ENCODE results near the gene PHF20.
"Not testable (repeated sequence)": the region's sequence is repeated elsewhere in the genome, so short reads cannot be mapped to it uniquely, and the experiment has no call there.

PHF20 gene

DNA sequence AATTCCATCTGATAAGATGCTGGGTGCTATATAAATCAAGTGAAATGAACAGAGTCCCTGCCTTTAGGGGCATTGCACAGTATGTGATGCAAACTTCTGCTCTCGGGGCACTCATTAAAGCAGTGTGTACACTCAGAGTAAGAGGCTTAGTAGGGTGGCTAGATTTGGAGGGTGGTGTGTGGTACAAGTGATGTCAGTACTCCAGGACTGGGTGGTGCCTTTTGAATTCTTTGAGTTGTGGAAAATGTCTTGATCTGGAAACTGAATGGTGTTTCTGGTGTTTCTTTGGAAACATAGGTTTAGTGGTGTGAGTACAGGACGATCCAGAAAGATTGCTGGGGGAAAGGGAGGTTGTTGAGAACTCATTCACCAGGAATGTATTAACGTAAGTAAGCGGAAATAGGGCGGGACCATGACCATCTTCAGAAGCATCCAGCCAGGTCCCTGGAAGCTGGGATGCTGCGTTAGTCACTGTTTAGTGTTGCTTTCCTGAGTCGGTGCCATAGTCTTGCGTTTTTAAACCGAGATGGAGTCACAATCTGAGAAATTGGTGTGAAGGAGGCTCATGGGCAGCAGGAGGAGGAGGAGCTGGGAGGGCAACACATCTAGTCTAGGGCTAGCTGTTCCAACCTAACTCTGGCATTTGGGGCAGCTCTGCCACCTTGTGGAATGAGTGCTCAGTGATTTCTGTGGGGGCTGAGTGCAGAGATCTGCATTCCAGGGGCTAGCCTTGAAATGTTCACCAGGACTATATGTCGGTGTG lies 112.1 kb downstream of the PHF20 start:
- Histone ChIP-seq H3K36me3 (ENCODE audit: control insufficient read depth, insufficient read depth, low read length) (0 out of 2 replicates have a peak, but pooled peaks cover 3% of the 10 kb centered on the region), H3K4me3 (ENCODE audit: low read length) (no peak overlapping the region), H3K27me3 (ENCODE audit: control insufficient read depth, insufficient read depth, low read length) (no peaks in the 10 kb centered on the region), H3K9me3 (ENCODE audit: control insufficient read depth, insufficient read depth, low read length) (no peaks in the 10 kb centered on the region), H3K27ac (ENCODE audit: low read length) (no peak overlapping the region), H3K4me1 (ENCODE audit: control insufficient read depth, insufficient read depth, low read length) (peaks cover 2% of the 10 kb centered on the region; the same call in 1 of the 2 replicates)
- DNase-seq (ENCODE audit: low read depth, low spot score) = peak; percentile 43
- no CpG with 5 or more reads among the region's 10 CpGs for WGBS (ENCODE audit: insufficient coverage, insufficient read length)

DNA sequence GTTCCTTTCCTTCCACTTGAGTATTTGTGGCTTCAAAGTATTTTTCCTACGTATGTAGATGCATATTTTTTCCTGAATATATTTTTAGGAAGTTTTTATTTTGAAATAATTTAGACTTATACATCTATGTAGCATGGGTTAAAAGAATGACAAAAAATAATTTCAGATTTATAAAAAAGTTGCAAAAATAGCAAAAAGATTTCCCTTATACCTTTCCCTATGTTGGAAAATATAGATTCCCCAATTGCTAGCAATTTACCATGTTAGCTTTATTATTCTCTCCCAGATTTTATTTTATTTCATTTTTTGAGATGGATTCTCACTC lies 112.7 kb downstream of the PHF20 start:
- no peak for DNase-seq (ENCODE audit: low read depth, low spot score)
- 0 out of 2 replicates have a peak, but pooled peaks cover 3% of the 10 kb centered on the region for H3K36me3 ChIP-seq (ENCODE audit: control insufficient read depth, insufficient read depth, low read length)
- H3K4me1 ChIP-seq (ENCODE audit: control insufficient read depth, insufficient read depth, low read length) = peaks cover 2% of the 10 kb centered on the region; the same call in 1 of the 2 replicates
- no peaks in the 10 kb centered on the region for H3K9me3 ChIP-seq (ENCODE audit: control insufficient read depth, insufficient read depth, low read length)
- H3K27me3 ChIP-seq (ENCODE audit: control insufficient read depth, insufficient read depth, low read length) = no peaks in the 10 kb centered on the region
- no CpG with 5 or more reads among the region's 1 CpG for WGBS (ENCODE audit: insufficient coverage, insufficient read length)
- no peak overlapping the region for H3K4me3 ChIP-seq (ENCODE audit: low read length)
- no peak overlapping the region for H3K27ac ChIP-seq (ENCODE audit: low read length)

DNA sequence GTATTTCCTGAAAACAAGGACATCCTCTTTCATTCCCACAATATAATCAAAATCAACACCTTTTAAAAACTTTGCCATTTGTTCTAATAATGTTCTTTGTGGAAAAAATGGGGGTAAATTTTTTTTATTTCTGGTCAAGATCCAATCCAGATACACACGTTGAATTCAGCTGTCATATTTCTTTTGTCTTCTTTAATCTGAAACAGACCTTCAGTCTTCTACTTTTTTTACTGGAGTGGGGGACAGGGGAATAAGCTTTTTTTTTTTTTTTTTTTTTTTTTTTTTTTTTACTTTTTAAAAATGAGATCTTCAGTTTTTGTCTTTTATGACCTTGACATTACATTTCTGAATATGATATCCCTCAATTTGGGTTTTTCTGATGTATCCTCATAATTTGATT lies 113.4 kb downstream of the PHF20 start:
- H3K9me3 ChIP-seq (ENCODE audit: control insufficient read depth, insufficient read depth, low read length) = no peaks in the 10 kb centered on the region
- H3K27me3 ChIP-seq (ENCODE audit: control insufficient read depth, insufficient read depth, low read length) = no peaks in the 10 kb centered on the region
- DNase-seq (ENCODE audit: low read depth, low spot score) = no peak
- no peak overlapping the region for H3K27ac ChIP-seq (ENCODE audit: low read length)
- 0 out of 2 replicates have a peak, but pooled peaks cover 3% of the 10 kb centered on the region for H3K36me3 ChIP-seq (ENCODE audit: control insufficient read depth, insufficient read depth, low read length)
- H3K4me3 ChIP-seq (ENCODE audit: low read length) = no peak overlapping the region
- no CpG with 5 or more reads among the region's 1 CpG for WGBS (ENCODE audit: insufficient coverage, insufficient read length)
- peaks cover 2% of the 10 kb centered on the region; the same call in 1 of the 2 replicates for H3K4me1 ChIP-seq (ENCODE audit: control insufficient read depth, insufficient read depth, low read length)

DNA sequence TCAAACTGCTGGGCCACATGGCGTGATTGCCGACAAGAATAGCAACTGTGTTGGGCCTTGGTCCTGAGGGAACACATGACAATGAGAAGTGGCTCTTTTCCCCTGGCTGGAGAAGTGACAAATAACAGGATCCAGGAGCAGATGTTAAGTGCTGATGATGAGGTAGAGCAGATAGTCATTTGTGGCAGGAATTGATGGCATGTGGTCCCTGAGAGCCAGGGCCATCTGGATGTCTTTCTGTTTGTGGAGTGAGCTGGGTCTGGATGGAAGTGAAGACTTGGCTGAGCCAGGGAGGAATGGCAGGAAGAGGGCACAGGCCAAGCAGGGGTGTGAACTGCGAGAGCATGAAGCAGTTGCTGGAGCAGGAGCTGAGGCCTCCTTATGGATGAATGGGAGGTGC lies 114.7 kb downstream of the PHF20 start:
- H3K36me3 ChIP-seq (ENCODE audit: control insufficient read depth, insufficient read depth, low read length) = 0 out of 2 replicates have a peak, but pooled peaks cover 3% of the 10 kb centered on the region
- H3K27me3 ChIP-seq (ENCODE audit: control insufficient read depth, insufficient read depth, low read length) = no peaks in the 10 kb centered on the region
- no peak for DNase-seq (ENCODE audit: low read depth, low spot score)
- H3K9me3 ChIP-seq (ENCODE audit: control insufficient read depth, insufficient read depth, low read length) = no peaks in the 10 kb centered on the region
- no peak overlapping the region for H3K27ac ChIP-seq (ENCODE audit: low read length)
- peaks cover 2% of the 10 kb centered on the region; the same call in 1 of the 2 replicates for H3K4me1 ChIP-seq (ENCODE audit: control insufficient read depth, insufficient read depth, low read length)
- no CpG with 5 or more reads among the region's 3 CpGs for WGBS (ENCODE audit: insufficient coverage, insufficient read length)
- H3K4me3 ChIP-seq (ENCODE audit: low read length) = no peak overlapping the region

DNA sequence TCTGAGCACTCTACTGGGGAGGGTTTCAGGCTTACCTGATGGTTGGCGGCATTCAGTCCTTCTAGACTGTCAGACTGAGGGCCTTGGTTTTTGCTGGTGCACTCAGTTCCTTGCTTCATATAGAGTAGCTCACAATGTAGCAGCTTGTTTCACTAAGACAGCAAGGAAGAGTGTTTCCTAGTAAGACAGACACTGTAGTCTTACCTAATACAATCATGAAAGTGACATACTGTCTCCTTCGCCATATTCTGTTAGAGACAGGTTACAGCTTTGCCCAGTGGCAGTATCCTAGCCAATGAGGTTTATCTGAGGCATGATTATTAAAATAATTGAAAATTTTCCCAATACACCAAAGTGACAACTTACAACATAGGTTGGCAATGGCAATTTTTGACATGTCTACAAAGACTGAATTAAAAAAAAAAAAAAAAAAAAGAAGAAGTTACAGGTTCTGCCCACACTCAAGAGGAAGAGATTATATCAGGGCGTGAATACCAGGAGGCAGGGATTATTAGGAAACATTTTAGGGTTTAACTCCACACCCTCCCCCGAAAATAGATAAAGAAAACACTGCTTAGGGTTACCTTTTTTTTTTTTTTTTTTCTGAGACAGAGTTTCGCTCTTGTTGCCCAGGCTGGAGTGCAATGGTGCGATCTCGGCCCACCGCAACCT lies 115.7 kb downstream of the PHF20 start:
- Histone ChIP-seq H3K27ac (ENCODE audit: low read length) (no peak overlapping the region), H3K4me1 (ENCODE audit: control insufficient read depth, insufficient read depth, low read length) (peaks cover 2% of the 10 kb centered on the region; the same call in 1 of the 2 replicates), H3K9me3 (ENCODE audit: control insufficient read depth, insufficient read depth, low read length) (no peaks in the 10 kb centered on the region), H3K27me3 (ENCODE audit: control insufficient read depth, insufficient read depth, low read length) (no peaks in the 10 kb centered on the region), H3K4me3 (ENCODE audit: low read length) (no peak overlapping the region), H3K36me3 (ENCODE audit: control insufficient read depth, insufficient read depth, low read length) (0 out of 2 replicates have a peak, but pooled peaks cover 3% of the 10 kb centered on the region)
- WGBS (ENCODE audit: insufficient coverage, insufficient read length) = no CpG with 5 or more reads among the region's 8 CpGs
- DNase-seq (ENCODE audit: low read depth, low spot score) = no peak

DNA sequence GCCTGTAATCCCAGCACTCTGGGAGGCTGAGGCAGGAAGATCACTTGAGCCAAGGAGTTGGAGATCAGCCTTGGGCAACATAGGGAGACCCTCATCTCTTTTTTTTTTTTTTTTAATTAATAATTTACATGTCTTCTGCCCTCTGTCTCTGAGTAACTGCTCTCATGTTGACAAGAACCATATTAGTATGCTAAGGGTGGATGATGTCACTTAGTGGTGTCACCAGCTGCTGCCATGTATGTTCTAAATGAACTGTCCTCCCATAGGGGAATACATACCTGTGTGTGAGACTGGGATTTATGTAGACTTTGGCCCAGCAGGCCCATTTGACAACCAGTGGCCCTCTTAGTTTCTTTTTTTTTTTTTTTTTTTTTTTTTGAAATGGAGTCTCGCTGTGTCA lies 116.8 kb downstream of the PHF20 start:
- H3K27me3 ChIP-seq (ENCODE audit: control insufficient read depth, insufficient read depth, low read length) = no peaks in the 10 kb centered on the region

DNA sequence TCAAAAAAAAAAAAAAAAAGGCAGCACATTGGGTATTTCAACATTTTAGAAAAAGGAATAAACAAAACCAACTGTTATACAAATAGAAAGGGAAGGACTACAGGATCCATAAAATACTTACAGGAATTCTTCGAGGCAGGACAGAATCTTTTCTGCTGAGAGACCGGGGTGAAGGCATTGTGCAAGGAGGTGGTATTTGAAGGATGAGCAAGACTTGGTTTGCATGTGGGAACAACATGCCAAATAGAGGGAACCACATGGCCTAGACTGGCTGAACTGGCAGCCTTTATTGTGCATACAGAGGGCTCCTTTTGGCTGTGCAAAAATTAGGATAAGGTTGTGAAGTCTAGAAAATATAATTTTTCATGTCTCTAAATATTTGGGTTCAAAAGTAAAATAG lies 119.6 kb downstream of the PHF20 start:
- no peaks in the 10 kb centered on the region for H3K9me3 ChIP-seq (ENCODE audit: control insufficient read depth, insufficient read depth, low read length)
- DNase-seq (ENCODE audit: low read depth, low spot score) = no peak
- no CpG with 5 or more reads among the region's 2 CpGs for WGBS (ENCODE audit: insufficient coverage, insufficient read length)
- 0 out of 2 replicates have a peak, but pooled peaks cover 3% of the 10 kb centered on the region for H3K36me3 ChIP-seq (ENCODE audit: control insufficient read depth, insufficient read depth, low read length)
- H3K4me1 ChIP-seq (ENCODE audit: control insufficient read depth, insufficient read depth, low read length) = no peaks in the 10 kb centered on the region
- no peak overlapping the region for H3K4me3 ChIP-seq (ENCODE audit: low read length)
- H3K27me3 ChIP-seq (ENCODE audit: control insufficient read depth, insufficient read depth, low read length) = no peaks in the 10 kb centered on the region
- H3K27ac ChIP-seq (ENCODE audit: low read length) = no peak overlapping the region

More for the DNA sequence above, 116.8 kb downstream of the PHF20 start:
- no peak overlapping the region for H3K4me3 ChIP-seq (ENCODE audit: low read length)
- no peaks in the 10 kb centered on the region for H3K9me3 ChIP-seq (ENCODE audit: control insufficient read depth, insufficient read depth, low read length)
- 0 out of 2 replicates have a peak, but pooled peaks cover 3% of the 10 kb centered on the region for H3K36me3 ChIP-seq (ENCODE audit: control insufficient read depth, insufficient read depth, low read length)
- peaks cover 2% of the 10 kb centered on the region; the same call in 1 of the 2 replicates for H3K4me1 ChIP-seq (ENCODE audit: control insufficient read depth, insufficient read depth, low read length)
- no peak overlapping the region for H3K27ac ChIP-seq (ENCODE audit: low read length)
- WGBS (ENCODE audit: insufficient coverage, insufficient read length) = no CpG with 5 or more reads among the region's 1 CpG
- DNase-seq (ENCODE audit: low read depth, low spot score) = no peak

DNA sequence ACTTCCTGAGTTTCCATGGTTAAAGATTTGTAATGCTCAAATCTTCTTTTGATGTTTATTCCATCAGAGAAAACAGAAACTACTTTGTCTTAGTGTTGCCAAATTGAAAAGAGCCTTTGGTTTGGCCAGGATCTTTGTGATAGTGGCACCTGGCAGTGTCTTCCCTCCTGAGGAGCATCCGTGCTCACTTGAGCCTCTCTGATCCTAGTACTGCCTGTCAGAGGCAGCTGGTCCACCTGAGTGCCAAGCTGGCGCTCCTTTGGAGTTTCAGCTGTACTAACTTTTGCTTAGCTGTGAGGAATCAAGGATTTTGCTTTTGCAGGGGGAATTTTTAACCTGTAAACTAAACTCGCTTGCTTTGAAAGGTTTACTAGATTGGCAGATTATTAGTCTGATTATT lies 121.1 kb downstream of the PHF20 start:
- H3K27ac ChIP-seq (ENCODE audit: low read length) = no peak overlapping the region
- H3K4me1 ChIP-seq (ENCODE audit: control insufficient read depth, insufficient read depth, low read length) = no peaks in the 10 kb centered on the region
- H3K27me3 ChIP-seq (ENCODE audit: control insufficient read depth, insufficient read depth, low read length) = no peaks in the 10 kb centered on the region
- H3K4me3 ChIP-seq (ENCODE audit: low read length) = no peak overlapping the region
- H3K36me3 ChIP-seq (ENCODE audit: control insufficient read depth, insufficient read depth, low read length) = no peaks in the 10 kb centered on the region
- no peak for DNase-seq (ENCODE audit: low read depth, low spot score)
- WGBS (ENCODE audit: insufficient coverage, insufficient read length) = no CpG with 5 or more reads among the region's 3 CpGs
- H3K9me3 ChIP-seq (ENCODE audit: control insufficient read depth, insufficient read depth, low read length) = no peaks in the 10 kb centered on the region

DNA sequence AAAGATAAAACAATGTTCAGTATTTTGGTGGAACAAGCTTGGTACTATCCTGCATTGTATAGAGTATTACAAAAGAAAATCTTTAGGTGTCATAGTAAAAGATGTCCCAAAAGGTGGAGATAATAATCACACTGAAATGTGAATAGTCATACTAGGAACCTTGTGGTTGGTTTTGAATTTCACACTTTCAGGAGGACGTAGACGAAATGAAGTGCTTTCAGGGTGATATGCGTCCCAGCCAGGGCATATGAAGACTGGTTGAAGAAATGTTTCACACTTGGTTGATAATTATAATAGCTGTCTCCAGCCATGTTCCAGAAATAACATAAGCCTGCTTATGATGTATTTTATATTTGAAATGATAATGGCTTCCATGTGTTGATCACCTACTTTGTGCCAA lies 122.1 kb downstream of the PHF20 start:
- H3K36me3 ChIP-seq (ENCODE audit: control insufficient read depth, insufficient read depth, low read length) = no peaks in the 10 kb centered on the region
- no peaks in the 10 kb centered on the region for H3K4me1 ChIP-seq (ENCODE audit: control insufficient read depth, insufficient read depth, low read length)
- H3K4me3 ChIP-seq (ENCODE audit: low read length) = no peak overlapping the region
- H3K27me3 ChIP-seq (ENCODE audit: control insufficient read depth, insufficient read depth, low read length) = no peaks in the 10 kb centered on the region
- no CpG with 5 or more reads among the region's 3 CpGs for WGBS (ENCODE audit: insufficient coverage, insufficient read length)
- H3K27ac ChIP-seq (ENCODE audit: low read length) = no peak overlapping the region
- H3K9me3 ChIP-seq (ENCODE audit: control insufficient read depth, insufficient read depth, low read length) = no peaks in the 10 kb centered on the region
- DNase-seq (ENCODE audit: low read depth, low spot score) = no peak

DNA sequence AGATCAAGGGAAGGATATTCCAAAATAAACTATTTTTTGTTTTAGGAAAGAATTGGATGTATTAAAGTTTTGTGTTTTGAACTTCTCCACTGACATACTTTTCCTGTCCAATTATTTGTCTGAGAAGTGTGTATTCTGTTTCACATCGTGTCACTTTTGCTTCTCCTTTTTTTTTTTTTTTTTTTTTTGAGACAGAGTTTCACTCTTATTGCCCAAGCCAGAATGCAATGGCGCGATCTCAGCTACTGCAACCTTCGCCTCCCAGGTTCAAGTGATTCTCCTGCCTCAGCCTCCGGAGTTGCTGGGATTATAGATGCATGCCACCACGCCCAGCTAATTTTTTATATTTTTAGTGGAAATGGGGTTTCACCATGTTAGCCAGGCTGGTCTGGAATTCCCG lies 123.7 kb downstream of the PHF20 start:
- not testable (repeated sequence) for H3K27ac ChIP-seq (ENCODE audit: low read length); H3K9me3 ChIP-seq (ENCODE audit: control insufficient read depth, insufficient read depth, low read length); H3K4me3 ChIP-seq (ENCODE audit: low read length); DNase-seq (ENCODE audit: low read depth, low spot score); H3K4me1 ChIP-seq (ENCODE audit: control insufficient read depth, insufficient read depth, low read length); H3K36me3 ChIP-seq (ENCODE audit: control insufficient read depth, insufficient read depth, low read length); H3K27me3 ChIP-seq (ENCODE audit: control insufficient read depth, insufficient read depth, low read length)
- WGBS (ENCODE audit: insufficient coverage, insufficient read length) = no CpG with 5 or more reads among the region's 7 CpGs
